HepG2 (cell line): ENCODE data around the gene CCSER2. TPM values are rescaled to one million over a fixed set of nuclear protein-coding genes. Genes with fewer than 3 reads are reported as not detected.

Source experiments
- BCL6 ChIP-seq: IDR thresholded peaks from 2 replicates; pipeline ENCODE4 v1.6.1; 2016; ENCODE audit warnings: missing genetic modification reagents, missing compliant biosample characterization
- FOXP1 ChIP-seq, 2 experiments: fragments of 450-650 bp in 1 of 2; IDR thresholded peaks; 2 replicates each; pipeline ENCODE4 v1.6.1; 2017 to 2018; ENCODE audit warnings: antibody characterized with exemption in 1 of 2
- HCFC1 ChIP-seq: fragments of 150-350 bp; IDR thresholded peaks from 2 replicates; pipeline ENCODE4 v1.6.1; 2014; ENCODE audit warnings: low read depth, low read length
- MBNL3 ChIP-seq: fragments of 250-450 bp; sonication (Bioruptor Pico); conservative IDR thresholded peaks from 2 replicates; pipeline ENCODE4 v1.8.0; 2022; ENCODE audit warnings: mild to moderate bottlenecking, inconsistent platforms
- MED13 ChIP-seq: sonication (generic); formaldehyde crosslinking; IDR thresholded peaks from 2 replicates; pipeline ENCODE4 v1.5.0; 2020; ENCODE audit warnings: missing genetic modification reagents
- MEIS2 ChIP-seq: sonication (generic); formaldehyde crosslinking; IDR thresholded peaks from 2 replicates; pipeline ENCODE4 v1.9.0; 2021; ENCODE audit warnings: mild to moderate bottlenecking, missing genetic modification reagents
- MYNN ChIP-seq: sonication (generic); formaldehyde crosslinking; IDR thresholded peaks from 2 replicates; pipeline ENCODE4 v1.4.0; 2020; ENCODE audit warnings: mild to moderate bottlenecking, low read depth, missing genetic modification reagents
- NAIF1 ChIP-seq: sonication (generic); formaldehyde crosslinking; IDR thresholded peaks from 2 replicates; pipeline ENCODE4 v1.5.0; 2020; ENCODE audit warnings: mild to moderate bottlenecking, missing genetic modification reagents, borderline replicate concordance
- NFRKB ChIP-seq: fragments of 450-650 bp; IDR thresholded peaks from 2 replicates; pipeline ENCODE4 v1.6.1; 2017
- ONECUT2 ChIP-seq: sonication (generic); formaldehyde crosslinking; IDR thresholded peaks from 2 replicates; pipeline ENCODE4 v1.4.0; 2020; ENCODE audit warnings: missing genetic modification reagents
- PTBP1 ChIP-seq: fragments of 200-400 bp; formaldehyde crosslinking; IDR thresholded peaks from 2 replicates; pipeline ENCODE4 v1.6.1; 2018; ENCODE audit warnings: low read length, low read depth; ENCODE audit not compliant: poor library complexity, severe bottlenecking
- SP4 ChIP-seq: sonication (generic); formaldehyde crosslinking; IDR thresholded peaks from 2 replicates; pipeline ENCODE4 v1.8.1; 2023; ENCODE audit warnings: mild to moderate bottlenecking, missing genetic modification reagents
- TBP ChIP-seq: sonication (generic); formaldehyde crosslinking; IDR thresholded peaks from 2 replicates; pipeline ENCODE4 v1.5.0; 2020; ENCODE audit warnings: missing genetic modification reagents
- TCF7L2 ChIP-seq: IDR thresholded peaks from 2 replicates; pipeline ENCODE4 v1.6.1; 2011; ENCODE audit warnings: mild to moderate bottlenecking, low read depth, low read length, moderate library complexity
- THAP11 ChIP-seq: IDR thresholded peaks from 2 replicates; pipeline ENCODE4 v1.6.1; 2016; ENCODE audit warnings: missing biosample characterization, missing genetic modification reagents
- ZNF207 ChIP-seq: fragments of 450-650 bp; IDR thresholded peaks from 2 replicates; pipeline ENCODE4 v1.6.1; 2016; ENCODE audit warnings: antibody characterized with exemption, borderline replicate concordance
- ZNF432 ChIP-seq: sonication (generic); formaldehyde crosslinking; IDR thresholded peaks from 2 replicates; pipeline ENCODE4 v1.5.0; 2020; ENCODE audit warnings: missing genetic modification reagents, mild to moderate bottlenecking, borderline replicate concordance
- ZNF496 ChIP-seq: sonication (generic); formaldehyde crosslinking; IDR thresholded peaks from 2 replicates; pipeline ENCODE4 v1.8.1; 2023; ENCODE audit warnings: mild to moderate bottlenecking, moderate library complexity, missing genetic modification reagents; ENCODE audit not compliant: insufficient replicate concordance
- ZNF572 ChIP-seq: sonication (generic); formaldehyde crosslinking; IDR thresholded peaks from 2 replicates; pipeline ENCODE4 v1.5.1; 2020; ENCODE audit warnings: mild to moderate bottlenecking, missing genetic modification reagents
- polyA plus RNA-seq, 8 experiments: library from polyadenylated mRNA; depleted of rRNA in 3 of 8; stranded (reverse) in 7 of 8; unstranded in 1 of 8; fragments of >200 nt; fragmentation: Illumina TruSeq in 4 of 8; extraction: Trizol in 4 of 8; gene quantifications; 2 replicates each; pipeline versions ENCODE4 v1.2.1 to v1.2.3, GENCODE V29; 2011 to 2016; ENCODE audit warnings: low read depth in 4 of 8, missing spikeins in 1 of 8, mixed read lengths in 1 of 8; ENCODE audit not compliant: insufficient read depth in 1 of 8
- total RNA-seq, 5 experiments: library from RNA; depleted of rRNA; stranded (reverse); fragments of >200 nt; fragmentation: Illumina TruSeq; extraction: Trizol; gene quantifications; 2 replicates each; pipeline ENCODE4 v1.2.3, GENCODE V29; 2016; ENCODE audit warnings: low read depth in 1 of 5
- TF ChIP-seq, protein P1 (sequence below): IDR thresholded peaks from 2 replicates; pipeline ENCODE4 v1.6.1; 2016; ENCODE audit warnings: missing biosample characterization, missing genetic modification reagents, low read depth
- TF ChIP-seq, protein P2 (sequence below): IDR thresholded peaks from 2 replicates; pipeline ENCODE4 v1.6.1; 2016; ENCODE audit warnings: control low read depth
- TF ChIP-seq, protein P3 (sequence below): sonication (generic); formaldehyde crosslinking; IDR thresholded peaks from 2 replicates; pipeline ENCODE4 v1.5.0; 2020; ENCODE audit warnings: missing genetic modification reagents
- TF ChIP-seq, protein P4 (sequence below): IDR thresholded peaks from 2 replicates; pipeline ENCODE4 v1.4.0; 2020; ENCODE audit warnings: mild to moderate bottlenecking, missing genetic modification reagents
- TF ChIP-seq, protein P5 (sequence below): sonication (generic); formaldehyde crosslinking; IDR thresholded peaks from 2 replicates; pipeline ENCODE4 v1.5.0; 2020; ENCODE audit warnings: mild to moderate bottlenecking, missing genetic modification reagents

Gene CCSER2
- total and polyA plus RNA-seq, 2 of the 13 experiments (the other 11 are each of a cell fraction or from before 2014, with no cell fraction given) = 13.3 to 17.2 TPM

DNA sequence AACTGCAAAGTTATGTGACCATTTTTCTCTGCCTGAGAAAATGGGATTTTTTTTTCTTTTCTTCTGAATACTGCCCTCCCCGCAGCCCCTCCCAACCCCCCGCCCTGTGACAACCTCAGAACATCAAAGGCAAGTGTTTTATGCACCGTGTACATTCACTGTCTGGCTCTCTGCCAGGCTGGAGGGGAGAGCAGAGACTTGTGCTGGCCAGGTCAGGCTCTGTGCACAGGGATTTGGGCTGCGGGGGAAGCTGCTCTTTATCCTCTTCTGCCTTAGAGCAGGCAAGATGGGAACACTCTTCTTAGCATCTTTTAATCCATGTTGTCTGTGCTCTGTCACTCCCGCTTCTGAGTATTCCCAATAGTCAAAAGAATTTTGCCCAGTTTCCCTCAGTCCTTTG lies 195.1 kb downstream of the CCSER2 start (continued):
- TF ChIP-seq, protein P1, sequence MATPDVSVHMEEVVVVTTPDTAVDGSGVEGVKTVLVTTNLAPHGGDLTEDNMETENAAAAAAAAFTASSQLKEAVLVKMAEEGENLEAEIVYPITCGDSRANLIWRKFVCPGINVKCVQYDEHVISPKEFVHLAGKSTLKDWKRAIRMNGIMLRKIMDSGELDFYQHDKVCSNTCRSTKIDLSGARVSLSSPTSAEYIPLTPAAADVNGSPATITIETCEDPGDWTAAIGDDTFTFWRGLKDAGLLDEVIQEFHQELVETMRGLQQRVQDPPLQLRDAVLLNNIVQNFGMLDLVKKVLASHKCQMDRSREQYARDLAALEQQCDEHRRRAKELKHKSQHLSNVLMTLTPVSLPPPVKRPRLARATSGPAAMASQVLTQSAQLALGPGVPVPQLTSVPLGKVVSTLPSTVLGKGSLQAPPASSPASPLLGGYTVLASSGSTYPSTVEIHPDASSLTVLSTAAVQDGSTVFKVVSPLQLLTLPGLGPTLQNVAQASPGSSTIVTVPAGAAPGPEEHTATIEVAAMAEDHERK (CRISPR knock-in tag) = no peak
- TF ChIP-seq ONECUT2 (CRISPR knock-in tag) = no peak
- TF ChIP-seq TCF7L2 = peak; percentile 58; the same call in 1 of the 2 replicates
- no peak for TF ChIP-seq ZNF496 (CRISPR knock-in tag)
- TF ChIP-seq MBNL3 = no peak
- no peak for TF ChIP-seq SP4 (CRISPR knock-in tag)
- TF ChIP-seq ZNF572 (CRISPR knock-in tag) = no peak
- TF ChIP-seq ZNF207 = no peak
- TF ChIP-seq BCL6 (CRISPR knock-in tag) = 0 out of 2 replicates have a peak, but pooled peaks have one; percentile 28
- TF ChIP-seq, protein P2, sequence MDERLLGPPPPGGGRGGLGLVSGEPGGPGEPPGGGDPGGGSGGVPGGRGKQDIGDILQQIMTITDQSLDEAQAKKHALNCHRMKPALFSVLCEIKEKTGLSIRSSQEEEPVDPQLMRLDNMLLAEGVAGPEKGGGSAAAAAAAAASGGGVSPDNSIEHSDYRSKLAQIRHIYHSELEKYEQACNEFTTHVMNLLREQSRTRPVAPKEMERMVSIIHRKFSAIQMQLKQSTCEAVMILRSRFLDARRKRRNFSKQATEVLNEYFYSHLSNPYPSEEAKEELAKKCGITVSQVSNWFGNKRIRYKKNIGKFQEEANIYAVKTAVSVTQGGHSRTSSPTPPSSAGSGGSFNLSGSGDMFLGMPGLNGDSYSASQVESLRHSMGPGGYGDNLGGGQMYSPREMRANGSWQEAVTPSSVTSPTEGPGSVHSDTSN = no peak
- TF ChIP-seq MYNN (CRISPR knock-in tag) = no peak
- TF ChIP-seq, protein P3, sequence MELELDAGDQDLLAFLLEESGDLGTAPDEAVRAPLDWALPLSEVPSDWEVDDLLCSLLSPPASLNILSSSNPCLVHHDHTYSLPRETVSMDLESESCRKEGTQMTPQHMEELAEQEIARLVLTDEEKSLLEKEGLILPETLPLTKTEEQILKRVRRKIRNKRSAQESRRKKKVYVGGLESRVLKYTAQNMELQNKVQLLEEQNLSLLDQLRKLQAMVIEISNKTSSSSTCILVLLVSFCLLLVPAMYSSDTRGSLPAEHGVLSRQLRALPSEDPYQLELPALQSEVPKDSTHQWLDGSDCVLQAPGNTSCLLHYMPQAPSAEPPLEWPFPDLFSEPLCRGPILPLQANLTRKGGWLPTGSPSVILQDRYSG (CRISPR knock-in tag) = no peak
- no peak for TF ChIP-seq NAIF1
- TF ChIP-seq, protein P4, sequence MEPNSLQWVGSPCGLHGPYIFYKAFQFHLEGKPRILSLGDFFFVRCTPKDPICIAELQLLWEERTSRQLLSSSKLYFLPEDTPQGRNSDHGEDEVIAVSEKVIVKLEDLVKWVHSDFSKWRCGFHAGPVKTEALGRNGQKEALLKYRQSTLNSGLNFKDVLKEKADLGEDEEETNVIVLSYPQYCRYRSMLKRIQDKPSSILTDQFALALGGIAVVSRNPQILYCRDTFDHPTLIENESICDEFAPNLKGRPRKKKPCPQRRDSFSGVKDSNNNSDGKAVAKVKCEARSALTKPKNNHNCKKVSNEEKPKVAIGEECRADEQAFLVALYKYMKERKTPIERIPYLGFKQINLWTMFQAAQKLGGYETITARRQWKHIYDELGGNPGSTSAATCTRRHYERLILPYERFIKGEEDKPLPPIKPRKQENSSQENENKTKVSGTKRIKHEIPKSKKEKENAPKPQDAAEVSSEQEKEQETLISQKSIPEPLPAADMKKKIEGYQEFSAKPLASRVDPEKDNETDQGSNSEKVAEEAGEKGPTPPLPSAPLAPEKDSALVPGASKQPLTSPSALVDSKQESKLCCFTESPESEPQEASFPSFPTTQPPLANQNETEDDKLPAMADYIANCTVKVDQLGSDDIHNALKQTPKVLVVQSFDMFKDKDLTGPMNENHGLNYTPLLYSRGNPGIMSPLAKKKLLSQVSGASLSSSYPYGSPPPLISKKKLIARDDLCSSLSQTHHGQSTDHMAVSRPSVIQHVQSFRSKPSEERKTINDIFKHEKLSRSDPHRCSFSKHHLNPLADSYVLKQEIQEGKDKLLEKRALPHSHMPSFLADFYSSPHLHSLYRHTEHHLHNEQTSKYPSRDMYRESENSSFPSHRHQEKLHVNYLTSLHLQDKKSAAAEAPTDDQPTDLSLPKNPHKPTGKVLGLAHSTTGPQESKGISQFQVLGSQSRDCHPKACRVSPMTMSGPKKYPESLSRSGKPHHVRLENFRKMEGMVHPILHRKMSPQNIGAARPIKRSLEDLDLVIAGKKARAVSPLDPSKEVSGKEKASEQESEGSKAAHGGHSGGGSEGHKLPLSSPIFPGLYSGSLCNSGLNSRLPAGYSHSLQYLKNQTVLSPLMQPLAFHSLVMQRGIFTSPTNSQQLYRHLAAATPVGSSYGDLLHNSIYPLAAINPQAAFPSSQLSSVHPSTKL = peak; percentile 81
- no peak for TF ChIP-seq PTBP1
- peak; percentile 22; the same call in 1 of the 2 replicates for TF ChIP-seq MEIS2
- no peak for TF ChIP-seq TBP (CRISPR knock-in tag)
- TF ChIP-seq THAP11 = 0 out of 2 replicates have a peak, but pooled peaks have one; percentile 28
- TF ChIP-seq HCFC1 = no peak
- no peak for TF ChIP-seq NFRKB
- peak; percentile 96 for TF ChIP-seq ZNF432 (CRISPR knock-in tag)
- TF ChIP-seq FOXP1 (IDR thresholded peaks at IDR 0.05) = no peak
- TF ChIP-seq FOXP1 (CRISPR knock-in tag; IDR thresholded peaks at IDR 0.05) = peak; percentile 48
- no peak for TF ChIP-seq MED13 (CRISPR knock-in tag)
- TF ChIP-seq, protein P5, sequence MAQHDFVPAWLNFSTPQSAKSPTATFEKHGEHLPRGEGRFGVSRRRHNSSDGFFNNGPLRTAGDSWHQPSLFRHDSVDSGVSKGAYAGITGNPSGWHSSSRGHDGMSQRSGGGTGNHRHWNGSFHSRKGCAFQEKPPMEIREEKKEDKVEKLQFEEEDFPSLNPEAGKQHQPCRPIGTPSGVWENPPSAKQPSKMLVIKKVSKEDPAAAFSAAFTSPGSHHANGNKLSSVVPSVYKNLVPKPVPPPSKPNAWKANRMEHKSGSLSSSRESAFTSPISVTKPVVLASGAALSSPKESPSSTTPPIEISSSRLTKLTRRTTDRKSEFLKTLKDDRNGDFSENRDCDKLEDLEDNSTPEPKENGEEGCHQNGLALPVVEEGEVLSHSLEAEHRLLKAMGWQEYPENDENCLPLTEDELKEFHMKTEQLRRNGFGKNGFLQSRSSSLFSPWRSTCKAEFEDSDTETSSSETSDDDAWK (CRISPR knock-in tag) = no peak
